K562 (cell line): ENCODE data around the gene CHMP2A. TPM values are rescaled to one million over a fixed set of nuclear protein-coding genes. Genes with fewer than 3 reads are reported as not detected.

ENCODE experiments used
- DIDO1 ChIP-seq: fragments of 450-650 bp; IDR thresholded peaks from 2 replicates; pipeline ENCODE4 v1.6.1; 2016; ENCODE audit warnings: low read depth, missing biosample characterization, missing genetic modification characterization
- ETS1 ChIP-seq: conservative IDR thresholded peaks from 2 replicates; pipeline ENCODE4 v1.6.1; 2011; ENCODE audit warnings: low read depth, mild to moderate bottlenecking, low read length; ENCODE audit not compliant: control insufficient read depth
- FOXJ3 ChIP-seq: sonication (generic); formaldehyde crosslinking; IDR thresholded peaks from 2 replicates; pipeline ENCODE4 v1.4.0; 2020; ENCODE audit warnings: mild to moderate bottlenecking, missing genetic modification reagents
- GABPB1 ChIP-seq: sonication (generic); formaldehyde crosslinking; IDR thresholded peaks from 2 replicates; pipeline ENCODE4 v1.8.0; 2022; ENCODE audit warnings: mild to moderate bottlenecking, missing genetic modification reagents
- MAZ ChIP-seq, 2 experiments: fragments of 450-650 bp in 1 of 2; sonication (generic) in 1 of 2; formaldehyde crosslinking; IDR thresholded peaks in 1 of 2; conservative IDR thresholded peaks in 1 of 2; 2 replicates each; pipeline versions ENCODE4 v1.4.0 to v1.5.0; 2020; ENCODE audit warnings: mild to moderate bottlenecking in 1 of 2, missing genetic modification reagents in 1 of 2
- MYC ChIP-seq, 2 experiments: fragments of 250-450 bp in 1 of 2; sonication (Bioruptor Pico) in 1 of 2; IDR thresholded peaks; 2 replicates each; pipeline versions ENCODE4 v1.5.1 to v1.6.1; 2012 to 2021; ENCODE audit warnings: low read depth in 2 of 2, borderline replicate concordance in 1 of 2, improper control_type of control experiment in 1 of 2, low read length in 1 of 2, mild to moderate bottlenecking in 1 of 2, moderate library complexity in 1 of 2
- OTX1 ChIP-seq: fragments of 450-650 bp; formaldehyde crosslinking; IDR thresholded peaks from 2 replicates; pipeline ENCODE4 v1.4.0; 2022; ENCODE audit warnings: mild to moderate bottlenecking
- PATZ1 ChIP-seq: fragments of 250-450 bp; sonication (Bioruptor Pico); IDR thresholded peaks from 2 replicates; pipeline ENCODE4 v1.5.0; 2020; ENCODE audit warnings: mild to moderate bottlenecking, borderline replicate concordance
- PCBP1 ChIP-seq: fragments of 200-400 bp; formaldehyde crosslinking; IDR thresholded peaks from 2 replicates; pipeline ENCODE4 v1.6.1; 2018; ENCODE audit warnings: mild to moderate bottlenecking, low read depth, low read length; ENCODE audit not compliant: poor library complexity, severe bottlenecking
- TAL1 ChIP-seq: fragments of 450-650 bp; IDR thresholded peaks from 2 replicates; pipeline ENCODE4 v1.6.1; 2016; ENCODE audit warnings: mild to moderate bottlenecking
- TBP ChIP-seq: optimal IDR thresholded peaks from 2 replicates; pipeline ENCODE3; 2011; ENCODE audit warnings: low read depth, low read length, improper control_type of control experiment
- TFE3 ChIP-seq: fragments of 450-650 bp; formaldehyde crosslinking; IDR thresholded peaks from 2 replicates; pipeline ENCODE4 v1.4.0; 2020; ENCODE audit warnings: mild to moderate bottlenecking, mixed read lengths
- ZBTB11 ChIP-seq, 3 experiments: fragments of 200-800 bp in 1 of 3; fragments of 250-450 bp in 1 of 3; fragments of 450-650 bp in 1 of 3; sonication (Bioruptor Pico) in 1 of 3; sonication (Bioruptor generic) in 1 of 3; formaldehyde crosslinking in 1 of 3; IDR thresholded peaks; 2 replicates each; pipeline versions ENCODE4 v1.6.1 to v1.8.0; 2016 to 2022; ENCODE audit warnings: mild to moderate bottlenecking in 2 of 3, missing genetic modification characterization in 2 of 3, missing compliant biosample characterization in 1 of 3, moderate library complexity in 1 of 3
- ZBTB8A ChIP-seq: fragments of 450-650 bp; IDR thresholded peaks from 2 replicates; pipeline ENCODE4 v1.6.1; 2018; ENCODE audit warnings: mild to moderate bottlenecking, moderate library complexity; ENCODE audit not compliant: partially characterized antibody
- ZNF143 ChIP-seq: sonication (generic); formaldehyde crosslinking; IDR thresholded peaks from 2 replicates; pipeline ENCODE4 v1.9.0; 2022; ENCODE audit warnings: mild to moderate bottlenecking, missing genetic modification reagents
- ZNF174 ChIP-seq: fragments of 250-450 bp; sonication (Bioruptor Pico); IDR thresholded peaks from 2 replicates; pipeline ENCODE4 v1.4.0; 2020; ENCODE audit warnings: mild to moderate bottlenecking
- polyA plus RNA-seq, 8 experiments: library from polyadenylated mRNA; depleted of rRNA in 4 of 8; stranded (reverse) in 5 of 8; unstranded in 3 of 8; fragments of >200 nt; fragmentation: Nextera tagmentation in 2 of 8; fragmentation: Illumina TruSeq in 1 of 8; extraction: Ambion mirVana in 2 of 8; extraction: Trizol in 1 of 8; gene quantifications; 2 replicates each; pipeline versions ENCODE4 v1.2.1 to v1.2.3, GENCODE V29; 2011 to 2014; ENCODE audit warnings: inconsistent platforms in 1 of 8, missing spikeins in 1 of 8
- total RNA-seq, 7 experiments: library from RNA; depleted of rRNA in 6 of 7; stranded (reverse); fragments of >200 nt in 6 of 7; fragmentation: Illumina TruSeq in 2 of 7; extraction: Trizol in 2 of 7; gene quantifications; 2 replicates each; pipeline versions ENCODE4 v1.2.1 to v1.2.3, GENCODE V29; 2011 to 2021; ENCODE audit warnings: low replicate concordance in 1 of 7

The CHMP2A gene
- total and polyA plus RNA-seq, 9 of the 15 experiments (the other 6 are each of a cell fraction or from before 2014, with no cell fraction given): 57.6 to 159 (median 87.2) TPM

GRCh38 chr19:58572818-58573657 is 18.1 kb upstream of the CHMP2A start, which contains the start of gene MZF1 (continued):
- TF ChIP-seq PCBP1: no peak
- TF ChIP-seq TBP: peak; percentile 74
- peak in 2 of 3 experiments; percentile 51 to 94; a peak in 4 of 6 replicates for TF ChIP-seq ZBTB11 (CRISPR knock-in tag; IDR thresholded peaks at IDR 0.05)
- TF ChIP-seq ZNF174 (CRISPR knock-in tag): no peak
- peak; percentile 71; the same call in 1 of the 2 replicates for TF ChIP-seq DIDO1 (tag)
- peak; percentile 95 for TF ChIP-seq OTX1 (CRISPR knock-in tag)
- TF ChIP-seq MYC (IDR thresholded peaks at IDR 0.05; ENCODE audit: low read depth, low read length): peak; percentile 83
- peak; percentile 87 for TF ChIP-seq MYC (CRISPR knock-in tag; IDR thresholded peaks at IDR 0.05; ENCODE audit: borderline replicate concordance, low read depth)
- TF ChIP-seq MAZ (CRISPR knock-in tag; conservative IDR thresholded peaks at IDR 0.05 in 1 of 2, IDR thresholded peaks at IDR 0.05 in 1 of 2): peak; percentile 75 to 90
- peak; percentile 91 for TF ChIP-seq ETS1
- 0 out of 2 replicates have a peak, but pooled peaks have one; percentile 15 for TF ChIP-seq TAL1
- TF ChIP-seq ZNF143 (CRISPR knock-in tag): peak; percentile 93
- TF ChIP-seq TFE3 (CRISPR knock-in tag): no peak
- TF ChIP-seq GABPB1 (CRISPR knock-in tag): peak; percentile 97
- no peak for TF ChIP-seq FOXJ3 (CRISPR knock-in tag)
- TF ChIP-seq PATZ1 (CRISPR knock-in tag): no peak
- no peak for TF ChIP-seq ZBTB8A
